ENCODE data around the gene PCP4L1.
"Not testable (repeated sequence)": the region's sequence is repeated elsewhere in the genome, so short reads cannot be mapped to it uniquely, and the experiment has no call there.

The PCP4L1 gene

GRCh38 chr1:161273402-161273801 is 14.9 kb downstream of the PCP4L1 start:
- DNase-seq, result no peak

- peak; percentile 51 for DNase-seq
Measured at GRCh38 chr1:161274874-161275273, 16.3 kb downstream of the PCP4L1 start.

DNA sequence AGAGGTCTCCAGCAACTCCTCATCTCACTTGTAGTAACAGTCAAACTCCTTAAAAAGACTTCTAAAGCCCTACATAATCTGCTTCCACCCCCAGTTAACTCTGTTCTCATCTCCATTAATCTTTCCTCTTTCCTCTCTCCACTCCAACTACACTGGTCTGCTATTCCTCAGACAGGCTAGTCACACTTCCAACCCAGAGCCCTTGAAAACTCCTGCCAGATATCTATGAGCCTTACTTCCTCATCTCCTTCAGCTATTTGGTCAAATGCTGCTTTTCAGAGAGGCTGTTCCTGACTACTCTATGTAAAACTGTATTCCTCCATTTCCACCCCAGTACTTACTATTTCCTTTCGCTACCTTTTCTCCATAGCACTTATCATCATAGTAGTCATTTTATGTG is 24.4 kb downstream of the PCP4L1 start:
- no peak for DNase-seq

DNA sequence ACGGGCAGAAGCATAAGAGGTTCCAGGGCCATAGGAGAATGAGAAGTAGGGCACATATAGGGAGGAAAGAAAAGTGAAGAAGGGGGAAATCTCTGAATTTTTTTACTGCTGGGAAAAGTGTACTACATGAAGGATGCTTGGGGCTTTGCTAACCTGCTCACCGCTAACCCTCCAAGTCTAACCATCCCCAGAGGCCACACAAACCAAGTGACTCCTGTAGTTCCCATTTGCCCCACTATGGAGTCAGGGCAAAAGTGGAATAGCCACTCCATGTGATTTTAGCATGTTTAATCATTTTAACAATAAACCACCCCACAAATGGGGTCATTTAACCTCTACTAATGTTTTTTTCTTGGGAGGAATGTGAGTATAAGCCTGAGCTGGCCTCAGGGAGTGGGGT is 26.6 kb downstream of the PCP4L1 start:
- no peak for DNase-seq

- peak; percentile 66 for DNase-seq
Measured at GRCh38 chr1:161285521-161285920, 27.0 kb downstream of the PCP4L1 start.

DNA sequence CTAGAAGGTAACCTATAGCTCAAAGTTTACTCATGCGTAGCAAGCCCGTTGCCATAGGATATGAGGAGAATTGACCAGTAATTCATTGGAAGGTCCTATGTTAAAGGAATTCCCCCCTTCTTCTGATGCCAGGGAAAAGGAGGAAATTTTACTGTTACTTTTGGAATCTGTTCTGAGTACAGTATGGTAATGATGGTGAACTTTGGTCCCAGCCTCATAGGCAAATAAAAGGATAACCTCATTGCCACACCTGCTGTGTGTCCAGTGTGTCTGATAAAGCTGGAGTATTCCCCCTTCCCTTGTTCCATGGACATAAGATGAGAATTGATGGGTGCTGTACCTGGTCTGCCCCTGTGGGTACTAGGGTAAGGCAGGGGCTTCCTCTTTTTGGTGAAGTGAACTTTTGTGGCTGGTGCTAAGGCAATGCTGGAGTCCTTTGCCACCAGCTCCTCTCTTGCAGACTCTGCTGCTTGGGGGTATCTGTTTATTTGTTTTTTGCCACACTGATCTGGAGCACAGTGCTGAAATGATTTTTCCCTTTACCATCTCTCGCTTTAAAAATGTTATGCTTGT is 29.0 kb downstream of the PCP4L1 start:
- DNase-seq, result no peak

DNA sequence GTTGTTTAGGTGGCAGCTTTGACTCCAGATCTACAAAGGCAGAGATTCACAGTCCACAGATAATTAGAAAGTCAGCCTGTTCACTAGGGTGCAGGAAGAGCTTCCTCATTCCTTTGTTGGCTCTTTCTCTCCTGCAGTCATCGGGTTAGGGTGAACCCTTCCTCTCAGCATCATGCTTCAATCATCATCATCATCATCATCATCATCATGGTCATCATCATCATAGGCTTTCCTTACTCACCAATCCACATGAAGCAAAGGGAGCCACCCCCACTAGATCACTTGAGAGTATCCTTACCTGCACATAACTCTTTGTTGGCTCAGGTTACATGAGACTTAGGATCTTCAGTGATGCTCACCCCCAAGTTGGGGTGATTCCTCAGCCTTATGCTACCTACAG is 32.2 kb downstream of the PCP4L1 start:
- no peak for DNase-seq

GRCh38 chr1:161297415-161297814 is 38.9 kb downstream of the PCP4L1 start:
- no peak for DNase-seq

GRCh38 chr1:161298116-161298515 is 39.6 kb downstream of the PCP4L1 start:
- DNase-seq, result no peak

GRCh38 chr1:161299347-161299746 is 40.8 kb downstream of the PCP4L1 start:
- no peak for DNase-seq

DNA sequence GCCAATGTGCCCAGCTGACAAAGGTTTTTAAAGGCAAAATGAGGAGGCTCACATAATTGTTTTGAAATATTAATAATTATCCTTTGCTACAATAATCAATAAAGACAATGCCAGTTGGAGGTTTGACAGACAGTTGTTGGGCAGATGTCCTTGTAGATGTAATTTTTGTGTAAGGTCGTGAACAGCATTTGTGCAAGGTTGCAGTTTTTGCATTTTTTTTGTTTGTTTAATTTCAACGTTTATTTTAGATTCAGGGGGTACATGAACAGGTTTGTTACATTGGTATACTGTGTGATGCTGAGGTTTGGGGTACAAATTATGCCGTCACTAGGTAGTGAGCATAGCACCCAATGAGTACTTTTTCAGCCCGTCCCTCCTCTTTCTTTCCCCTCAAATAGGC is 41.9 kb downstream of the PCP4L1 start:
- DNase-seq, result no peak

GRCh38 chr1:161304927-161305866 is 46.7 kb downstream of the PCP4L1 start:
- DNase-seq, result peak; percentile 39

GRCh38 chr1:161305867-161306519 is 47.4 kb downstream of the PCP4L1 start:
- peak; percentile 93 for DNase-seq

- DNase-seq, result peak; percentile 76
Measured at GRCh38 chr1:161307230-161307768, 48.8 kb downstream of the PCP4L1 start.

- DNase-seq, result no peak
Measured at GRCh38 chr1:161307892-161308638, 49.5 kb downstream of the PCP4L1 start.

- DNase-seq, result no peak
Measured at GRCh38 chr1:161309868-161310267, 51.3 kb downstream of the PCP4L1 start, which contains the start of gene MPZ. MPZ (minus strand) TSS chr1:161309968; CDS start chr1:161309905, 63 bp downstream.

DNA sequence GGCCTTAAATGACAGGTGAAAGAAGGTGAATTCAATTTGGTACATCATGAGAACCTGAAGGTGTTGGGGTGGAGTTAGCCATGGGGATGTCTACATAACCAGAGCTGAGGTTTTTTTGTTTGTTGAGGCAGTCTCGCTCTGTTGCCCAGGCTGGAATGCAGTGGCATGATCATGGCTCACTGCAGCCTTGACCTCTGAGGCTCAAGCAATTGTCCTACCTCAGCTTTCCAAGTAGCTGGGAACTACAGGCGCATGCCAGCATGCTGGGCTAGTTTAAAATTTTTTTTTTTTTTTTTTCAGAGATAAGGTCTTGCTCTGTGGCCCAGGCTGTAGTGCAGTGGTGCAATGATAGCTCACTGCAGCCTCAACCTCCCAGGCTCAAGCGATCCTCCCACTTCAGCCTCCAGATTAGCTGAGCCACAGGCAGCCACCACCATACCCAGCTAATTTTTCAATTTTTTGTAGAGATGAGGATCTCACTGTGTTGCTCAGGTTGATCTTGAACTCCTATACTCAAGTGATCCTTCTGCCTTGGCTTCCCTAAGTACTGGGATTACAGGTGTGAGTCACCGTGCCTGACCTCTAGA is 53.1 kb downstream of the PCP4L1 start:
- no peak for DNase-seq

DNA sequence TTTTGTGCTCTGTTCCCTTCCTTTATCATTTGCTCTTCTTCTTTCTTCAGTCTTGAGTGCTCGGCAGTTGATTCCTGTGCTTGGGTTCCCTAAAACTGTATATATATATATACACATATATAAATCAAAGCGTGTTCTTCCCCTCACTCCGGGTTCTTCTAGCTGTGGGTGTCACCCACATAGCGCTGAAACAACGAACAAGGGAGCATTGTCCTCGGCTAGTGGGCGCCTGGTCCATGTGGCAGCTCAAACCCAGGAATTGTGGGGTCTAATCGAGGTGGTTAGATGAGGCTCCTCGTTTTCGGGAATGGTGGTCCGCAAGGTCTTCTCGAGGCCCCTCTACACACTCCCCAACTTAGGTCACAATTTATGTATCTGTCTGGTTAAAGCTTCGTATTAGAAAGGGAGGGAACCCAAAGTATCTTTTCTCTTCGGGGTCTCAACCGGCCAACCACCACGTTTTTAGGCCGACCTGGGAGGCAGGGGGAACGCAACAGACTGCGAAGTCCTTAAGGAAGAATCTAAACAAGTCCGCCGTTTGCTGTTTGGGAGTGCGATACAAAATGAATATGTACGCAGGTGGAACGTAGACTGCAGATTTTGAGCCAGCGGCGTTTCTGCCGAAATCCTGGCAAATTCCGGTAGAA is 55.1 kb downstream of the PCP4L1 start:
- peak; percentile 36 for DNase-seq

GRCh38 chr1:161314201-161314981 is 55.8 kb downstream of the PCP4L1 start, which contains the start of gene SDHC:
SDHC (plus strand) TSS chr1:161314381; CDS start chr1:161314406, 25 bp downstream.
- peak; percentile 95 for DNase-seq

GRCh38 chr1:161315841-161316674 is 57.5 kb downstream of the PCP4L1 start:
- DNase-seq, result not testable (repeated sequence)

Measured in NCI-H69 (cell line).